Activated T-cell treated with anti-CD3 and anti-CD28 coated beads for 4 hours (primary cell): ENCODE measurements around the gene RABEPK.
A peak's percentile ranks its signal among the peaks of the same experiment; 100 is the strongest.
"Not testable (repeated sequence)": the region's sequence is repeated elsewhere in the genome, so short reads cannot be mapped to it uniquely, and the experiment has no call there.

ENCODE experiments used
- DNase-seq: peaks from one replicate; pipeline ENCODE4 v3.0.0-alpha.2; 2020

RABEPK gene

GRCh38 chr9:125254231-125254630, 53.9 kb downstream of the RABEPK start:
- no peak for DNase-seq

- DNase-seq: no peak
Measured at GRCh38 chr9:125255781-125256391, 55.5 kb downstream of the RABEPK start.

- DNase-seq: no peak
Measured at GRCh38 chr9:125258160-125258785, 57.9 kb downstream of the RABEPK start.

- no peak for DNase-seq
Measured at GRCh38 chr9:125258832-125259534, 58.6 kb downstream of the RABEPK start.

GRCh38 chr9:125260561-125260960, 60.2 kb downstream of the RABEPK start:
- no peak for DNase-seq

- peak; percentile 79 for DNase-seq
Measured at GRCh38 chr9:125261501-125262293, 61.4 kb downstream of the RABEPK start, which contains the start of gene GAPVD1. GAPVD1 (plus strand) TSS chr9:125261826; CDS start chr9:125298922, 37,096 bp downstream.

- no peak for DNase-seq
Measured at GRCh38 chr9:125262294-125262991, 62.1 kb downstream of the RABEPK start.

- not testable (repeated sequence) for DNase-seq
Measured at GRCh38 chr9:125264068-125264467, 63.7 kb downstream of the RABEPK start.

- DNase-seq: no peak
Measured at GRCh38 chr9:125268394-125269013, 68.2 kb downstream of the RABEPK start.

- no peak for DNase-seq
Measured at GRCh38 chr9:125269014-125269397, 68.7 kb downstream of the RABEPK start.

- no peak for DNase-seq
Measured at GRCh38 chr9:125271081-125271480, 70.7 kb downstream of the RABEPK start.

GRCh38 chr9:125272697-125273096, 72.4 kb downstream of the RABEPK start:
- DNase-seq: no peak

- no peak for DNase-seq
Measured at GRCh38 chr9:125276771-125277170, 76.4 kb downstream of the RABEPK start.

GRCh38 chr9:125277411-125277810, 77.1 kb downstream of the RABEPK start:
- DNase-seq: no peak

GRCh38 chr9:125280945-125281344, 80.6 kb downstream of the RABEPK start:
- no peak for DNase-seq
